Karpas-422 (cell line): ENCODE data around the gene TAAR9. TPM values are rescaled to one million over a fixed set of nuclear protein-coding genes. Genes with fewer than 3 reads are reported as not detected.
"Not testable (repeated sequence)": the region's sequence is repeated elsewhere in the genome, so short reads cannot be mapped to it uniquely, and the experiment has no call there.

Experiments used
- DNase-seq: peaks from one replicate; pipeline ENCODE4 v3.0.0-alpha.2; 2015
- H2AFZ ChIP-seq: fragments of 200-600 bp; sonication (generic); 2 replicates; pipeline ENCODE4 v1.6.1; 2014; ENCODE audit warnings: antibody characterized with exemption, low read length, mixed read lengths
- H3K27ac ChIP-seq: fragments of 200-600 bp; sonication (generic); 2 replicates; pipeline ENCODE4 v1.5.1; 2014; ENCODE audit warnings: mild to moderate bottlenecking, low read length, moderate library complexity
- H3K27me3 ChIP-seq: fragments of 200-600 bp; sonication (generic); 2 replicates; pipeline ENCODE4 v1.6.1; 2014; ENCODE audit warnings: low read length, mixed read lengths
- H3K36me3 ChIP-seq: fragments of 200-600 bp; sonication (generic); 2 replicates; pipeline ENCODE4 v1.6.1; 2014; ENCODE audit warnings: low read length, mixed read lengths; ENCODE audit not compliant: insufficient read depth
- H3K4me1 ChIP-seq: fragments of 200-600 bp; sonication (generic); 2 replicates; pipeline ENCODE4 v1.6.1; 2014; ENCODE audit warnings: mild to moderate bottlenecking, low read length, mixed read lengths
- H3K4me2 ChIP-seq: fragments of 200-600 bp; sonication (generic); 2 replicates; pipeline ENCODE4 v1.6.1; 2014; ENCODE audit warnings: low read length, low read depth, mild to moderate bottlenecking; ENCODE audit not compliant: poor library complexity, severe bottlenecking
- H3K4me3 ChIP-seq: fragments of 200-600 bp; sonication (generic); 2 replicates; pipeline ENCODE4 v1.5.1; 2014; ENCODE audit warnings: mild to moderate bottlenecking, antibody characterized with exemption, low read length, mixed read lengths
- H3K79me2 ChIP-seq: fragments of 200-600 bp; sonication (generic); 2 replicates; pipeline ENCODE4 v1.6.1; 2014; ENCODE audit warnings: mild to moderate bottlenecking, low read length, mixed read lengths
- H3K9ac ChIP-seq: fragments of 200-600 bp; sonication (generic); 2 replicates; pipeline ENCODE4 v1.6.0; 2014; ENCODE audit warnings: low read length
- H3K9me2 ChIP-seq: fragments of 200-600 bp; sonication (generic), shearing (Covaris generic); replicated peaks from 2 replicates; pipeline ENCODE4 v1.6.0; 2014; ENCODE audit warnings: mild to moderate bottlenecking, low read length, moderate library complexity; ENCODE audit not compliant: insufficient read depth
- H3K9me3 ChIP-seq: fragments of 300-700, 200-600 bp; sonication (generic); 2 replicates; pipeline ENCODE4 v1.6.1; 2014; ENCODE audit warnings: low read length, mixed read lengths
- H4K20me1 ChIP-seq: fragments of 200-600 bp; sonication (generic); 2 replicates; pipeline ENCODE4 v1.6.1; 2014; ENCODE audit warnings: mild to moderate bottlenecking, antibody characterized with exemption, low read length, low read depth; ENCODE audit not compliant: insufficient read depth
- total RNA-seq: library from RNA; depleted of rRNA; stranded (reverse); fragments of >200 nt; shearing (Covaris generic); gene quantifications from 2 replicates; pipeline ENCODE4 v1.2.3, GENCODE V29; 2014; ENCODE audit warnings: low replicate concordance

Gene TAAR9
- total RNA-seq, 1 experiment from 2014 or later: not detected

- Histone ChIP-seq H3K4me3 (no peak overlapping the region), H3K27ac (no peak overlapping the region), H3K4me1 (peaks cover 30% of the 10 kb centered on the region), H3K27me3 (no peaks in the 10 kb centered on the region), H3K9me2 (no peaks in the 10 kb centered on the region), H3K9ac (no peak overlapping the region), H3K9me3 (no peaks in the 10 kb centered on the region), H2AFZ (no peak overlapping the region), H3K79me2 (no peaks in the 10 kb centered on the region), H3K4me2 (no peak overlapping the region), H4K20me1 (no peaks in the 10 kb centered on the region), H3K36me3 (no peaks in the 10 kb centered on the region)
- no peak for DNase-seq
Observed at GRCh38 chr6:132524646-132525045, 13.4 kb upstream of the TAAR9 start.

DNA sequence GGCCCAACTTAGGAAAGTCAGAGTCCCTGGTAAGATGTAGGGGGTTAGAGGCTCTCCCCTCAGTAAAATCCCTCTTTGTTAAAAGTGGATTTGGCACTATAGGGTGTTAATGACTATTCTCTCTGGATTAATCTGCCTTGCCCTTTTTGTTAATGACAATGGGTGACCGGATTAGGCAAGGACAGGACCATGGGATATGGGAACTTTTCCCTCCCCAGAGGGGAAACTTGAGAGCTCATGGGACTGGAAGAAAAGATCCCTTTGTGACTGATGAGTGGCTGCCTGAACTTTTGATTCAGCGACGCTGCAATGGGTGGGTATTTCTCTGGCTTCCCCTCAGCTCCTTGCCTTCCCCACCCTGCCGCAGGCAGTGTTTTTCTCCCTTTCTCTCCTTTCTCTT is 12.2 kb upstream of the TAAR9 start:
- no peaks in the 10 kb centered on the region for H3K79me2 ChIP-seq
- no peaks in the 10 kb centered on the region for H3K9me2 ChIP-seq
- no peak overlapping the region for H2AFZ ChIP-seq
- H3K9me3 ChIP-seq: no peaks in the 10 kb centered on the region
- no peak overlapping the region for H3K9ac ChIP-seq
- H3K27me3 ChIP-seq: no peaks in the 10 kb centered on the region
- no peaks in the 10 kb centered on the region for H4K20me1 ChIP-seq
- no peak overlapping the region for H3K27ac ChIP-seq
- H3K36me3 ChIP-seq: no peaks in the 10 kb centered on the region
- no peak overlapping the region for H3K4me3 ChIP-seq
- H3K4me1 ChIP-seq: peaks cover 37% of the 10 kb centered on the region
- H3K4me2 ChIP-seq: no peak overlapping the region
- DNase-seq: no peak

DNA sequence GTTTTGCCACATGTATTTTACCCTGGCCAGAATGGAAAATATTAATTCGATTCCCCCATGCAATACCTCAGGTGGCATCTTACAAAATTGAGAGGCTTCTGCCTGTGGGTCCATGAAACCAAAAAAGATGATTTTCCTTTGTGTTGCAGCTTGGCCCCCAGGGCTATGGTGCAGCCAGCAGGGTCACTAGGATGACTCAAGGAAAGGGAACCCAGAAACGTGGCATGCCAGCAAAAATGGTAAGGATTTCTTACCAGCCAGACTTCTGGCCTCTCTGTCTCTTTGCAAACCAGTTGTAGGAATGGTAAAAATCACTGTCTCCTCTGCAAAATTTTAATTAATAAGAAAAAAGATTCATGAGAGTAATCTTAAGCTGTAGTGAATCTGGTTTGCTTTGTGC is 11.6 kb upstream of the TAAR9 start:
- Histone ChIP-seq H3K9ac (no peak overlapping the region), H3K36me3 (no peaks in the 10 kb centered on the region), H2AFZ (no peak overlapping the region), H3K4me3 (no peak overlapping the region), H3K27ac (no peak overlapping the region), H4K20me1 (no peaks in the 10 kb centered on the region), H3K9me3 (no peaks in the 10 kb centered on the region), H3K4me1 (peaks cover 37% of the 10 kb centered on the region), H3K4me2 (no peak overlapping the region), H3K9me2 (no peaks in the 10 kb centered on the region), H3K79me2 (no peaks in the 10 kb centered on the region), H3K27me3 (no peaks in the 10 kb centered on the region)
- no peak for DNase-seq

DNA sequence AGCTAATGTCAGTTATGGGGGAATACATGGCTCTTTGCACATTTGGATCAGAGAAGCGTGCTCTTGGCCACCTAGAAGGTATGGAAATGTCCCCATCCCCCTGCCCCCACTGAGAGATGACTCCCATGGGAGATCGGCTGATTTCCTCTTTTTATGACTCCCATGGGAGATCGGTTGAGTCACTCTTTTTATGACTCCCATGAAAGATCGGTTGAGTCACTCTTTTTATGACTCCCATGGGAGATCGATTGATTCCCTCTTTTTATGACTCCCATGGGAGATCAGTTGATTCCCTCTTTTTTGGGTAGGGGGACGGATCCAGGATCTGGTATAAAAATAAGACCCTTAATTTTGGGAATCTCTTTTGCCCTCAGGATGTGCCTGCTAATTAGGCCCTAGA is 10.3 kb upstream of the TAAR9 start:
- no peak overlapping the region for H3K4me2 ChIP-seq
- no peak overlapping the region for H2AFZ ChIP-seq
- no peak overlapping the region for H3K27ac ChIP-seq

GRCh38 chr6:132530293-132530974 is 7.6 kb upstream of the TAAR9 start:
- H3K36me3 ChIP-seq: no peaks in the 10 kb centered on the region
- H3K4me3 ChIP-seq: peak overlapping the region; percentile 62
- H3K4me1 ChIP-seq: peaks cover 32% of the 10 kb centered on the region
- no peaks in the 10 kb centered on the region for H3K27me3 ChIP-seq
- H3K9ac ChIP-seq: peak overlapping the region; percentile 60
- no peak overlapping the region for H3K27ac ChIP-seq
- peak overlapping the region; percentile 76 for H3K4me2 ChIP-seq
- DNase-seq: peak; percentile 91
- H3K9me3 ChIP-seq: no peaks in the 10 kb centered on the region
- no peaks in the 10 kb centered on the region for H4K20me1 ChIP-seq
- no peaks in the 10 kb centered on the region for H3K79me2 ChIP-seq
- H2AFZ ChIP-seq: peak overlapping the region; percentile 65
- no peaks in the 10 kb centered on the region for H3K9me2 ChIP-seq

More for the DNA sequence above, 10.3 kb upstream of the TAAR9 start:
- Histone ChIP-seq H3K4me3 (no peak overlapping the region), H3K4me1 (peaks cover 32% of the 10 kb centered on the region), H3K36me3 (no peaks in the 10 kb centered on the region), H3K27me3 (no peaks in the 10 kb centered on the region), H3K9me2 (no peaks in the 10 kb centered on the region), H4K20me1 (no peaks in the 10 kb centered on the region), H3K9ac (no peak overlapping the region), H3K79me2 (no peaks in the 10 kb centered on the region), H3K9me3 (no peaks in the 10 kb centered on the region)
- DNase-seq: peak; percentile 77

DNA sequence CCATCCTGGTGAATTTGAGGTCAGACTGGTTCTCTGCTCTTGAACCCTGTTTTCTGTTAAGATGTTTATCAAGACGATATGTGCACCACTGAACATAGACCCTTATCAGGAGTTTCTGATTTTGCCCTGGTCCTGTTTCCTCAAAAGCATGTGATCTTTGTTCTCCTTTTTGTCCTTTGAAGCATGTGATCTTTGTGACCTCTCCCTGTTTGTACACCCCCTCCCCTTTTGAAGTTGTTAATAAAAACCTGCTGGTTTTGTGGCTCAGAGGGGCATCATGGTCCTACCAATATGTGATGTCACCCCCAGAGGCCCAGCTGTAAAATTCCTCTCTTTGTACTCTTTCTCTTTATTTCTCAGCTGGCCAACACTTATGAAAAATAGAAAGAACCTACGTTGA is 3.5 kb upstream of the TAAR9 start:
- H4K20me1 ChIP-seq, H3K9ac ChIP-seq, H3K27me3 ChIP-seq, H3K4me3 ChIP-seq, H3K4me2 ChIP-seq, H3K36me3 ChIP-seq, H3K9me2 ChIP-seq, DNase-seq, H2AFZ ChIP-seq, H3K4me1 ChIP-seq, H3K79me2 ChIP-seq, H3K9me3 ChIP-seq, H3K27ac ChIP-seq: not testable (repeated sequence)

DNA sequence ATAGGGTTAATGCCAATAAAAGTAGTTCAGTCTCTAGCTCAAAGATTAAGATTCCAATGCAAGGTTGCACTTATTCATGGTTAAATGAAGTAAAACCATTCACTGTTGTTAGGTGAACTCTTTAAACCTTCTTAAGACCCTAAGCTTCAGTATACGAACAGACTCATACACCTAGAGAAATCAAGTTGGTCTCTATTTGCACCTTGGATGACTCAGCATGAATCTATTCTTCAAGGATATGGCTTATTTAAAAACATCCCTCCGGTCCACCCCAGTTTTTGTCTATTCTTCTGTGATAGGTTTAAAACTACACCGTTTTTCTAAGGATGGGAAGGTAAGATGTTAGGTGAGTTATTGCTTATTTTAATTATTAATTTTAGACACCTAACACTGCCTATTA is 932 bp upstream of the TAAR9 start:
- H3K9me2 ChIP-seq: no peaks in the 10 kb centered on the region
- no peaks in the 10 kb centered on the region for H3K4me1 ChIP-seq
- H3K4me2 ChIP-seq: no peak overlapping the region
- H4K20me1 ChIP-seq: no peaks in the 10 kb centered on the region
- no peaks in the 10 kb centered on the region for H3K36me3 ChIP-seq
- H3K4me3 ChIP-seq: no peak overlapping the region
- H3K9me3 ChIP-seq: no peaks in the 10 kb centered on the region
- no peak overlapping the region for H3K27ac ChIP-seq
- H3K27me3 ChIP-seq: no peaks in the 10 kb centered on the region
- H2AFZ ChIP-seq: no peak overlapping the region
- H3K9ac ChIP-seq: no peak overlapping the region
- no peaks in the 10 kb centered on the region for H3K79me2 ChIP-seq
- no peak for DNase-seq

DNA sequence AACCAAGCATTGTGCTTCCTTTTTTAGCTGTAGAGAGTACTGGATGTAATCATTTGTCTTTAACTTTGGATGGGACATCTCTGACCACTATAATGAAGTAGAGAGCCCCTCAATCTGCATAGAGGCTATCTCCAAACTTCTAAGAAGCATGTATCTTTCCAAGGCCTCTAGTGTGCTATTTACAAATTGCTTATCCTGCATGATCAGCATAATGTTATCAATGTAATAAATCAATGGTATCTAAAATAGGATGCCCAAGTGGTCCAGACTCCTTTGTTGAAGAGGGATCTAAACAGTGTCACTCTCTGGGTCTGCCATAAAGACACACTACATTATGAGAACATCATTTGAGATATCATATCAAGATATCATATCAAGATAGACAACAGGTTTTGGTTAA is 6.7 kb downstream of the TAAR9 start:
- Histone ChIP-seq H4K20me1 (no peaks in the 10 kb centered on the region), H2AFZ (no peak overlapping the region), H3K79me2 (no peaks in the 10 kb centered on the region), H3K4me2 (no peak overlapping the region), H3K27me3 (no peaks in the 10 kb centered on the region), H3K9me3 (no peaks in the 10 kb centered on the region), H3K9ac (no peak overlapping the region), H3K4me3 (no peak overlapping the region), H3K4me1 (no peaks in the 10 kb centered on the region), H3K36me3 (no peaks in the 10 kb centered on the region), H3K9me2 (no peaks in the 10 kb centered on the region), H3K27ac (no peak overlapping the region)
- no peak for DNase-seq
